HG02981 (cell line): ENCODE measurements around the gene MICALL2.
A peak's percentile ranks its signal among the peaks of the same experiment; 100 is the strongest.

ENCODE experiments used
- ATAC-seq: cut with Tn5 transposase; IDR thresholded peaks from one replicate; pipeline ENCODE4 v1.9.1; 2021; ENCODE audit warnings: mild to moderate bottlenecking, moderate library complexity; ENCODE audit not compliant: unreplicated experiment

The MICALL2 gene

DNA sequence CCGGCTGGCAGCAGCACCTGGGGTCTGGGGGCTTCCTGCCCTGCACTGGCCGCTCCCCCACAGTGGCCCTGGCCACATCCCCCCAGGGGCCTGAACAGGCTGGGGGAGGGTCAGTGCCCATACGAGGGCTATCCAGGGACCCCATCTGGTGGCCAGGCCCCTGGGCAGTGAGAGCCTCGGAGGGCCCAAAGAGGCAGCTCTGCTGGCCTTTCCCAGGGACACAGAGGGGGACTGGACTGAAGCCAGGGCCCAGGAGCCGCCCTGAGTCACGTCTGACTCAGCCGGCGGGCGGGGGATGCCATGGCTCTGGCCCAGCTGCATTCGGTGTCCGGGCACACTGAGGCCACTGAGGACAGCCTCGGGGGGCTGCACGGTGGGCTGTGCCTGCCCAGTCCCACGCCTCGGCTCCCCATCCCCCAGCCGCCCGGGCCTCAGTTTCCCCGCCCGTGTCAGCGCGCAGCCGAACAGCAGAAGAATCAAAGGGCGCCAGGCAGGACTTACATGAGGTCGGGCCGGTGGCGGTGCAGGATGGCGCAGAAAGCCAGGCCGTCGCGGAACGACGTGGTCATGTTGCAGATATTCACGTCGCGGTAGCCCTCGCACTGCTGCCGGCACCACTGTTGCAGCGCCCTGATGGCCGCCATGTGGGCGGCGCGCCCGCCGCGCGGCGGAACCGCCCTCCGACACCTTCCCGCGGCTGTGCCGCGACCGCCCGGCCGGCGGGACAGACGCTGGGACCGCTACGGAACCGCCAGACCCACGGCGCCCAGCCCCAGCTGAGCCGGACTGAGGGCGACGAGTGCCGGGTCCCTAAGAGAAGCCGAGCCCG lies at the start of gene MICALL2:
Gene MICALL2 (minus strand): TSS at position 788 of the 829 bp plus-strand sequence. CDS start 144 bp downstream, at position 644.
- ATAC-seq: peak; percentile 23

GRCh38 chr7:1508277-1508758 lies 49.0 kb upstream of the MICALL2 start:
- ATAC-seq: no peak

DNA sequence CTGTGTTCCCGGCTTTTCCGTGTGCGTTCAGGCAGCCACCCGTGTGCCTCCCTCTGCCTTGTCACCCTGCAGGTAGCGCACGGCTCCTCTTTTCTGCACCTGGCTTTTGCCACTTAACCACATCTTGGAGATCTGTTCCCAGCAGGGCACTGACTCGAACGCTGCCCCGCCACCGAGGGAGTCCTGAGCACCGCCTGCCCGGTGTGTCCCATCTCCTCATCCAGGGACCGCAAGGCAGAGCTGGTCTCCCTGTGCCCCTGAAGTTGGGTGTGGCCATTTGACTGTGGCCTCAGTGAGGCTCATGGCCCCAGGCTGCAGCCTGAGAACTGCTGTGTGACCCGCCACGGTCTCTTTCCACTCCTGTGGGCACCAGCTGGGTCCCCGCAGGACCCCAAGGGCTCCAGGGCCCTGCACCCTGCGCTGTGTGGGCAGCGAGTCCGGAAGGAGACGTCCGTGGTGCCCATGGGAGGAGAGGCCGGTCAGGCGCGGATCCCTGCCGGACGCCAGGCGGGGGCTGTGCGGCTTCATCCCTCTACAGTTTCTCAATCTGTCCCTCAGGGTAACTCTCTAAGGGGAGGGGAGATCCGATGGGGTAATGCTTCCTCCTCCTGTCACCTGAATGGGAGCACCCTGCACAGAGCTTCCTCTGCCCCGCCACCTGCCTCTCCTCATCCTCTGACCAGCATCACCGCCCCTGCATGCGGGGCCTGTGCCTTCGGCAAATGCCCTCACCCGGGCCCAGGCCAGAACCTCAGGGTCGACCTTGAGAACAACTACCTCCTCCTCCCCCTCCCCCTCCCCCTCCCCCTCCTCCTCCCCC lies 46.7 kb upstream of the MICALL2 start:
- ATAC-seq: no peak

- ATAC-seq: peak; percentile 77
Observed at GRCh38 chr7:1503816-1504775, 44.8 kb upstream of the MICALL2 start, which contains the start of gene INTS1. Gene INTS1 (minus strand): TSS chr7:1504389. CDS start chr7:1503960, 429 bp downstream.

- no peak for ATAC-seq
Observed at GRCh38 chr7:1503390-1503789, 44.1 kb upstream of the MICALL2 start.

GRCh38 chr7:1502845-1503244 lies 43.6 kb upstream of the MICALL2 start:
- ATAC-seq: no peak

DNA sequence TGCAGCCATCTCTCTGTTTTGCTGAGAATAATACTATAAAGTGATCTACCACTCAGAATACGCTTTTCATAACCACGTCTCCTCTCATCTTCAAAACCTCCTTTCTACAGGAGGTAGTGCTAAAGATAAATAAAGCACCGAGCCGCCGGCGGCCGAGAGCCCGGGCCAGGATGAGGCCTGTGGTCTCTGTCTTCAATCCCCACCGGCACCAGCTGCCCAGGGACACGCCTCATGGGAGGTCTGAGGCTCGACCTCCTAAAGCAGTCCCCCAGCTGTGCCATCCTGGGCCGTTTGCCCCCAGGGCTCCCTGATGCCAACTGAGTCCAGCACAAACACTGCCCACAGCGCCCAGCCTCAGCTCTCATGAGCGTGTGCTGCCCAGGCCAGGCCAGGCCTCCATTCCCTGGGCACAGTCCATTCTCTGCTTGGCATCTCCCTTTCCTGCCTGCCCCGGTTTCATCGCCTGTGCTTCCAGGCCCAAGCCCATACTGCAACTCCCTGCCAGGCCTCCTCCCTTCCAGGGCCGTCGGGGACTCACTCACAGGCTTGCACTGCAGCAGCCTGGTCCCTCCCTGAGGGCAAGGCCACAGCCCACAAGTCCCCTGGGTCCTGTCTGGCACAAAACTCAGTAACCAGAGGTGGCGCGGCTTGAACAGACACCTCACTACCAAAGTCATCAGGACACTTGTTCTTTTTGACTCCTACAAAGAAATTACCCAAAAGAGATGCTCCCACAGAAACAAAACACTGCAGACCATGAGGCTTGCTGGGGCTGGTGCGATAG lies 42.4 kb upstream of the MICALL2 start:
- no peak for ATAC-seq

- no peak for ATAC-seq
Observed at GRCh38 chr7:1500064-1500807, 41.0 kb upstream of the MICALL2 start.

DNA sequence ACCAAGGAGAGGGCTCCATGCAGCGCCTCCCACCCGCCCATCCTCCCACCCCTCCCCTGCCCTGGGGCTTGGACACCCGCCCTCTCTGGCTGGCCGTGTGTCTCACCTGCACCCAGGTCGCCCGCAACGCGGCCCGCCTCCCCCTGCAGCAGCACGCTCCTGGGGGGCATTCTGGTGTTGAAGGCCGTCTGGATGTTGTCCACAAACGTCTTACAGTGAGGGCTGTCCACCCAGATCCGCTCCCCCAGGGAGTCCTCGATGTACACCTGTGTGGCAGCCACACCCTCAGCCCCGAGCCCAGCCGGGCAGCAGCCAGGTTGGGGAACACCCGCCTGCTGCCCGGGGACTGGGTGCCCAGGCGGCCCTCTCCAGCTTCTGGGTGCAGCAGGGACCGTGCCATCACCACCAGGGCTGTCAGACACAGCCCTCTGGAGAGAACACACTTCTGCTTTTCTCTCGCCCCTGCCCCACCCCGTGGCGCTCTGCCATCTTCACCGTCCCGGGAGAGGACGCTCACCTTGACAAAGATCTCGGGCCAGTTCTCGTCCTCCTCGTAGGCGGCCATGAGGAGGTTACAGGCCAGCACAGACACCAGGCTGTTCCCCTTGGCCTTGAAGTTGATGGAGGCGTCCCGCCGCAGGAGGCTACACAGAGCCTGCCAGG lies 40.2 kb upstream of the MICALL2 start:
- no peak for ATAC-seq

GRCh38 chr7:1498370-1499305 lies 39.4 kb upstream of the MICALL2 start:
- ATAC-seq: no peak

GRCh38 chr7:1497293-1497927 lies 38.1 kb upstream of the MICALL2 start:
- no peak for ATAC-seq

GRCh38 chr7:1496531-1497292 lies 37.4 kb upstream of the MICALL2 start:
- no peak for ATAC-seq

DNA sequence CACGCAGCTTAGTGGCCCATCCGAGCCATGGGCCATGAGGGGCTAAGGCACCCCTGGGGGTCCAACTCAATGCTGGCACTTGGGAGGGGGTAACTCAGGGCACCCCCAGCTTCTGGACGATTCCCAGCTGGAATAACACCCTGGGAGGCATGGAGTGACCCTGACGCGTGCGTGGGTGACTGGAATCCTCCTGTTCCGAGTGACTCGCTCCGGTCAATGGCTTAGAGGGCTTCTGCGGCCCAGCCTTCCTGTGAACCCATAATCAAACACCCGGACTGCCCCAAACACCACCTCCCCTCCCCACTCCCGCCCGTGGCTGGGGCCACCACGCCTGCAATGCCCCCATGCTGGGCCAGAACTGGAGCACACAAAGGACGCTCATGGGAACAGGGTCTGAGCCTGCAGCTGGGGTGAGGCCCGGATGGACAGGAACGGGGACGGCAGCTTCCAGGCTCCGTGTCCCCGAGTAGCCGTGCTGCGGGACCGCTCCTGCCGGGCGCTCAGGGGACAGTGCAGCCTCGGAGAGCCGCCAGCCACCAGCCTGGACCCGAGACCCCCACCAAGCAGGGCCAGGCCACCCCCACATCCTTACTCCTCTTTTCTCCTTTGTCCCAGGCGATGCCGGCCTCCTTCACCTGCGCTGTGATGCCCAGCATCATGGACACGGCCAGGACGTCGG lies 36.4 kb upstream of the MICALL2 start:
- ATAC-seq: no peak

GRCh38 chr7:1494866-1495563 lies 35.7 kb upstream of the MICALL2 start:
- no peak for ATAC-seq

- ATAC-seq: no peak
Observed at GRCh38 chr7:1494447-1494846, 35.2 kb upstream of the MICALL2 start.
